Breast epithelium (tissue), 4 donors: ENCODE data around the gene IL22RA1. TPM values are rescaled to one million over a fixed set of nuclear protein-coding genes. Genes with fewer than 3 reads are reported as not detected.

Experiments used
- DNase-seq, 2 donors: peaks; one replicate each; pipeline ENCODE4 v3.0.0-alpha.2; 2019; ENCODE audit warnings: low spot score in 2 of 2
- H3K27ac ChIP-seq, 2 donors: fragments of 200-600 bp; sonication (generic) in 1 of 2; one replicate each; pipeline ENCODE4 v1.5.1; 2016 to 2019; ENCODE audit warnings: mild to moderate bottlenecking in 1 of 2
- H3K27me3 ChIP-seq, 2 donors: fragments of 200-600 bp; sonication (generic) in 1 of 2; one replicate each; pipeline versions ENCODE4 v1.5.1 to v1.6.0; 2017 to 2019; ENCODE audit warnings: control low read depth in 1 of 2, mild to moderate bottlenecking in 1 of 2
- H3K36me3 ChIP-seq: fragments of 200-600 bp; one replicate; pipeline ENCODE4 v1.5.1; 2019
- H3K4me1 ChIP-seq, 2 donors: fragments of 200-600 bp; sonication (generic); one replicate each; pipeline ENCODE4 v1.5.1; 2016 to 2019; ENCODE audit warnings: control low read depth in 1 of 2
- H3K4me3 ChIP-seq, 3 donors: fragments of 200-600 bp; sonication (generic); 1 replicate in 2 of 3; 2 replicates in 1 of 3; pipeline ENCODE4 v1.5.1; 2016 to 2019; ENCODE audit warnings: mild to moderate bottlenecking in 3 of 3, moderate library complexity in 2 of 3
- H3K9me3 ChIP-seq, 2 donors: fragments of 200-600 bp; sonication (generic) in 1 of 2; one replicate each; pipeline ENCODE4 v1.5.1; 2016 to 2019; ENCODE audit warnings: control low read depth in 1 of 2
- POLR2A ChIP-seq: fragments of 450-650 bp; IDR thresholded peaks from one replicate; pipeline ENCODE4 v1.6.1; 2016; ENCODE audit warnings: antibody characterized with exemption, mild to moderate bottlenecking, moderate library complexity
- POLR2AphosphoS5 ChIP-seq, 3 donors: sonication (generic); formaldehyde crosslinking; IDR thresholded peaks; one replicate each; pipeline ENCODE4 v1.6.1; 2017; ENCODE audit warnings: antibody characterized with exemption in 3 of 3
- intact Hi-C: fragments of 100-400 bp; cut with DNase I; formaldehyde crosslinking; loops from one replicate; pipeline ENCODE4 v1.15.1; 2023; ENCODE audit warnings: low total_unique reads
- total RNA-seq, 3 donors: library from RNA; depleted of rRNA; stranded (reverse); fragments of >200 nt; gene quantifications; one replicate each; pipeline ENCODE4 v1.1.0, GENCODE V29; 2016
- TF ChIP-seq, protein P1 (sequence below), 3 donors: fragments of 450-650 bp; IDR thresholded peaks; one replicate each; pipeline ENCODE4 v1.5.1; 2016 to 2017; ENCODE audit warnings: antibody characterized with exemption in 3 of 3, mild to moderate bottlenecking in 3 of 3, moderate library complexity in 3 of 3

Gene IL22RA1
- total RNA-seq, 3 donors from 2014 or later: 0.73 to 0.98 TPM; not detected in 1

DNA sequence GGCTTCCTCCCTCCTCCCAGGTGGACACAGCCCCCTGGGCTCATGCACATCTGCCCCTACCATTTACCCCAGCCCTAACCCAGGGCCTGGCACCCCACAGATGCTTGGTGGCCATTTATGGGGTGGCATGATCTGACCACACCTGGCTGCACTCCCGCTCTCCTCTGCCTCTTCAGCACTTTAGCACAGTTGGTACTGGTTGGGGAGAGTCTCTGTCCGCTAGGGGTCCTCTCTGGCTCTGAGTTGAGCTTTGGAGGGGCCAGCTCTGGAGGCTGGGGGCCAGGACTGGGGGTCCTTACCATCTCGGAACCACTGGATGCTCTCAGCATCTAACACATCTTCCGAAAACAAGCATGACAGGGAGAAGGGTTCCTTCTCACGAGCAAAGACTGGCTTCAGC lies 48.4 kb downstream of the IL22RA1 start:
- intact Hi-C loops: no loop called here
- no peaks in the 10 kb centered on the region for H3K36me3 ChIP-seq
- H3K9me3 ChIP-seq: no peaks in the 10 kb centered on the region
- no peak overlapping the region for H3K27ac ChIP-seq
- no peak for DNase-seq
- H3K4me3 ChIP-seq: no peak overlapping the region
- no peaks in the 10 kb centered on the region for H3K4me1 ChIP-seq
- H3K27me3 ChIP-seq: no peaks in the 10 kb centered on the region
- no peak for TF ChIP-seq POLR2A
- TF ChIP-seq POLR2AphosphoS5 (IDR thresholded peaks at IDR 0.05): no peak
- TF ChIP-seq, protein P1, sequence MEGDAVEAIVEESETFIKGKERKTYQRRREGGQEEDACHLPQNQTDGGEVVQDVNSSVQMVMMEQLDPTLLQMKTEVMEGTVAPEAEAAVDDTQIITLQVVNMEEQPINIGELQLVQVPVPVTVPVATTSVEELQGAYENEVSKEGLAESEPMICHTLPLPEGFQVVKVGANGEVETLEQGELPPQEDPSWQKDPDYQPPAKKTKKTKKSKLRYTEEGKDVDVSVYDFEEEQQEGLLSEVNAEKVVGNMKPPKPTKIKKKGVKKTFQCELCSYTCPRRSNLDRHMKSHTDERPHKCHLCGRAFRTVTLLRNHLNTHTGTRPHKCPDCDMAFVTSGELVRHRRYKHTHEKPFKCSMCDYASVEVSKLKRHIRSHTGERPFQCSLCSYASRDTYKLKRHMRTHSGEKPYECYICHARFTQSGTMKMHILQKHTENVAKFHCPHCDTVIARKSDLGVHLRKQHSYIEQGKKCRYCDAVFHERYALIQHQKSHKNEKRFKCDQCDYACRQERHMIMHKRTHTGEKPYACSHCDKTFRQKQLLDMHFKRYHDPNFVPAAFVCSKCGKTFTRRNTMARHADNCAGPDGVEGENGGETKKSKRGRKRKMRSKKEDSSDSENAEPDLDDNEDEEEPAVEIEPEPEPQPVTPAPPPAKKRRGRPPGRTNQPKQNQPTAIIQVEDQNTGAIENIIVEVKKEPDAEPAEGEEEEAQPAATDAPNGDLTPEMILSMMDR (IDR thresholded peaks at IDR 0.05): no peak

DNA sequence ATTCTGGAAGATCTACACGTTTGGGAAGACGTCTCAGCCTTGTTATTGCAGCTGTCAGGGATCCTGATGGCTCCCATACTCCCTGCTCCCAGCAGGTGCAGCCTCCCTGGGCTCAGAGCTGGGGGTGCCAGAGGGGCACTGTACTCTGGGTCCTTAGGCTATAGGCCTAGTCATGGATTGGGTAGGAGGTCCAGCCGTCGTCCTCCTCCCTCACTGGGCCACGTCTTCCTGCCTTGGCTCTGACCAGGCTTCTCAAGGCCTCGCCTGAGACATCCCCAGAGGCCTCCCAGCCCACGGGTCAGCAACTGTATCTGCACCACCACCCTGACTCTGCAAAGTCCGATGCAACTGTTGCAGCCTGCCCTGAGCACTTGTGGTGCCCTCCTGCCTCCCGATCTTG lies 49.2 kb downstream of the IL22RA1 start:
- DNase-seq: no peak
- Histone ChIP-seq H3K36me3 (no peaks in the 10 kb centered on the region), H3K9me3 (no peaks in the 10 kb centered on the region), H3K27me3 (no peaks in the 10 kb centered on the region), H3K27ac (no peak overlapping the region), H3K4me1 (no peaks in the 10 kb centered on the region), H3K4me3 (no peak overlapping the region)
- intact Hi-C loops: no loop called here
- TF ChIP-seq POLR2AphosphoS5 (IDR thresholded peaks at IDR 0.05): no peak
- TF ChIP-seq, protein P1 (IDR thresholded peaks at IDR 0.05): no peak
- TF ChIP-seq POLR2A: no peak

DNA sequence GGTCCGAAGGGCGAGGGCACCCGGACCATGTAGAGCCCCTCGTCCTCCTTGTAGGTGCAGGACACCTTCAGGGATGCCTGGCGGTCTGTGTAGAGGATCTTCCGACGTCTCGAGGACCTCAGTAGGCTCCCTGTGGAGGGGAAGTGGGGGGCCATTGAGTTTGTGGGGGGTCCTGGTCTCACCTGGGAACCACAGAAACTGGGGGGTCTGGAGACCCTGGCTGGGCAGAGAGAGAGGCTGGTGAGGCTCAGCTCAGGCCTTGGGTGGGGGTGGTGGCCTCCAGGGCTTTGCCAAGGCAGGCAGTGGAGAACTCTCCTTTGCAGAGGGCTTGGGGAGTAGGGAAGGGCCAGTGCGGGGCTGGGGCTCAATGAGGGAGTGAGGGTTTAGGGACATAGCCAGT lies 50.0 kb downstream of the IL22RA1 start:
- Histone ChIP-seq H3K9me3 (no peaks in the 10 kb centered on the region), H3K36me3 (no peaks in the 10 kb centered on the region), H3K4me3 (no peak overlapping the region), H3K4me1 (no peaks in the 10 kb centered on the region), H3K27ac (no peak overlapping the region), H3K27me3 (no peaks in the 10 kb centered on the region)
- no peak for DNase-seq
- intact Hi-C loops: no loop called here
- TF ChIP-seq POLR2AphosphoS5 (IDR thresholded peaks at IDR 0.05): no peak
- no peak for TF ChIP-seq POLR2A
- TF ChIP-seq, protein P1 (IDR thresholded peaks at IDR 0.05): no peak

DNA sequence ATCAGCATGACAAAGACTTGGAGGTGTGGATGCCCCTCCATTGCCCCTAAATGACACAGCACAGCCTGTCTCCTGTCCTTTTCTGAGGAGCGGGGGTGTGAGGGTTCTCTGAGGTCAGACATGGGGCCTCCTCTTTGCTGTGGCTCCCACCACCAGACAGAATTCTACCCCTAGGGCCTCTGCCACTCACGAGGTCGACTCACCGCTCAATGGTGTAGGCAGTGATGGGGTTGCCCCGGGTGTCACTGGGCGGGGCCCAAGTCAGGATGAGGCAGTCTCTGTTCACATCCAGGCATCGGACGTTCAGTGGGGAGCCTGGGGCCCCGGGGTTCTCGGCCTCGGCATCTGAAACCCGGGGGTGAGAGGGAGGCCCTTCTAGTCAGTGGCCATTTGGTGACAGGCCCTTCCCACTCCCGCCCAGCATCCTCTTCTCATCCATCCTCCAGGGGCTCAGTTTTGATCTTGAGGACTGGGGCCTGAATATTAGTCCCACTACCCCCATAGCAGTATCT lies 50.9 kb downstream of the IL22RA1 start:
- Histone ChIP-seq H3K27ac (no peak overlapping the region), H3K27me3 (no peaks in the 10 kb centered on the region), H3K36me3 (no peaks in the 10 kb centered on the region), H3K9me3 (no peaks in the 10 kb centered on the region), H3K4me1 (no peaks in the 10 kb centered on the region), H3K4me3 (no peak overlapping the region)
- intact Hi-C loops: no loop called here
- no peak for DNase-seq
- TF ChIP-seq, protein P1 (IDR thresholded peaks at IDR 0.05): no peak
- TF ChIP-seq POLR2AphosphoS5 (IDR thresholded peaks at IDR 0.05) (no peak), POLR2A (no peak)

DNA sequence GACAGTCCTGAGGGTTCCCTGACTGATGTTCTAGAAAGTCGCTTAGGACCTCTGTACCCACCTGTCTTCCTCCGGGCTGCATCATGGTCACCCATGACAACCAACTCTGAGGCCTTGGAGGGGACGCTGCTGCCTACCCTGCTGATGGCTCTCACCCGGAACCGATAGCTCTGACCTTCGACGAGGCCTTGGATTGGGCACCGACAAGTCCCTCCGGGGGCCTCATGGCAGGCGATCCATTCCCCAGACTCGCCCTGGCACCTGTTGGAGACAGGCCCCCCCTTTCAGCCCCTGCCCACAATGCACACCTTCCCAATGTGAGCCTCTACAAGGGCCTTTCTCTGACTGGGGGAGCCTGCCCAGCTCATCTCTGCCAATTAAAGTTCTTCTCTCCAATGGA lies 52.2 kb downstream of the IL22RA1 start:
- Histone ChIP-seq H3K27ac (no peak overlapping the region), H3K9me3 (no peaks in the 10 kb centered on the region), H3K4me3 (no peak overlapping the region), H3K27me3 (no peaks in the 10 kb centered on the region), H3K4me1 (no peaks in the 10 kb centered on the region), H3K36me3 (no peaks in the 10 kb centered on the region)
- intact Hi-C loops: no loop called here
- TF ChIP-seq POLR2A (no peak), POLR2AphosphoS5 (IDR thresholded peaks at IDR 0.05) (no peak)
- TF ChIP-seq, protein P1 (IDR thresholded peaks at IDR 0.05): no peak
- no peak for DNase-seq
